Naive thymus-derived CD8-positive, alpha-beta T cell (primary cell): ENCODE data around the gene KIF1A. TPM values are rescaled to one million over a fixed set of nuclear protein-coding genes. Genes with fewer than 3 reads are reported as not detected.

Experiments used
- ATAC-seq, 2 donors: fragments of 150-1000 bp; cut with Tn5 transposase in 1 of 2; sonication (Bioruptor Pico), chemical (Tn5 transposase) in 1 of 2; 1 replicate in 1 of 2; 2 replicates in 1 of 2; pipeline ENCODE4 v1.10.0; 2021; ENCODE audit warnings: mild to moderate bottlenecking in 2 of 2, moderate library complexity in 2 of 2
- POLR2A ChIA-PET: fragments of 350-600 bp; sonication (Branson Sonifier 250); formaldehyde crosslinking; loops from one replicate; lab custom pipeline; 2021; ENCODE audit warnings: antibody characterized with exemption; lab: Charles Lee
- DNase-seq, 10 donors: peaks; one replicate each; pipeline versions ENCODE4 v3.0.0 to v3.0.0-alpha.2; 2020 to 2022
- H3K27ac Mint-ChIP-seq, 10 donors: one replicate each; pipeline ENCODE4 v1.8.0; 2020 to 2022; ENCODE audit warnings: mild to moderate bottlenecking in 10 of 10, mixed read lengths in 10 of 10, moderate library complexity in 4 of 10, inconsistent platforms in 1 of 10
- H3K27me3 Mint-ChIP-seq, 5 donors: one replicate each; pipeline ENCODE4 v1.8.0; 2021 to 2022; ENCODE audit warnings: mixed read lengths in 5 of 5
- H3K36me3 Mint-ChIP-seq, 3 donors: one replicate each; pipeline ENCODE4 v1.8.0; 2020 to 2022; ENCODE audit warnings: mixed read lengths in 3 of 3, mild to moderate bottlenecking in 2 of 3, inconsistent platforms in 1 of 3
- H3K4me1 Mint-ChIP-seq, 4 donors: one replicate each; pipeline ENCODE4 v1.8.0; 2021 to 2022; ENCODE audit warnings: mixed read lengths in 4 of 4
- H3K4me3 Mint-ChIP-seq, 10 donors: one replicate each; pipeline ENCODE4 v1.8.0; 2020 to 2022; ENCODE audit warnings: mild to moderate bottlenecking in 10 of 10, mixed read lengths in 10 of 10, moderate library complexity in 6 of 10, inconsistent platforms in 1 of 10
- H3K9me3 Mint-ChIP-seq, 9 donors: one replicate each; pipeline ENCODE4 v1.8.0; 2020 to 2022; ENCODE audit warnings: mixed read lengths in 9 of 9, mild to moderate bottlenecking in 3 of 9, inconsistent platforms in 1 of 9, moderate library complexity in 1 of 9
- polyA plus RNA-seq, 3 donors: library from polyadenylated mRNA; unstranded; fragments of 300-500 nt; fragmentation: Illumina TruSeq; gene quantifications; one replicate each; pipeline ENCODE4 v1.2.3, GENCODE V29; 2021
- total RNA-seq, 8 experiments: library from RNA in 2 of 8; stranded (reverse) in 2 of 8; gene quantifications; one replicate each; pipeline ENCODE4 v1.2.3 and lab custom pipeline; 2021 to 2026

KIF1A gene
- total and polyA plus RNA-seq, 5 experiments from 2014 or later, result 0.10 TPM; not detected in 4

DNA sequence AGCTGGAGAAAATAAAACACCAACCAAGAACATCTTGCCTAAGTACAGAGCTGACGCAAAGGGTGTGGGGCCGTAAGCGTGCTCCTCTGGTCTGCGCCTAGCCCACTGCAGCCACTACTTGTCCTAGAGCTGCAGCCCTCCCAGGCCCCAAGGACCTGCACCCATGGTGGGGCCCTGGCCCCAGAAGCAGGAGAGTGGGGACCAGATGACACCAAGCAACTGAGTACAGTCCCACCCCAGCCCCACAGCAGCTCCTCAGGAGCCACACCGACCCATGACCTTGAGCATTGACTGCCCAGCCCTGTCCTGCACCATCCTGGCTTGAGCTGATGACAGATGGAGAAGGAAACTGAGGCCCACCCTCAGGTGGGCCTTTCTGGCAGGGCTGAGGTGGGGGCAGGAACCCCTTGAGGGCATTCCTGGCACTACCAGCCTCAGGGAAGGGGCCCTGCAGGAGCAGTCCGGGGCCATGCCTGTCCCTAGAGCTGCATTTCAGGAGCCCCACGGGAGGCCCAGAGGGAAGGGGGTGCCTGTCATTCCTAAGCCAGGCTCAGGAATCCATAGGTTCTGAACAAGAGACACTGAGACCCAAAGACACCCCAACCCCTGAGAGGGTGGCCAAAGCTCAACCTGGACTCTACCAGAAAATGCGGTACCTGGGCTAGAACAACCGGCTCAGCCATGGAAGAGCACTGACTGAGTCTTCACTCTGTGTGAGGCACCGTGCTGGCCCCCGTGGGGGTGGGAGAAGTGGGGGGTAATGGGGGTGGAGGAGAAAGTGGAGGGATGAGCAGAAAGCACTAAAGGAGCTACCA lies 4.9 kb downstream of the KIF1A start:
- H3K9me3 Mint-ChIP-seq, result peaks cover 0 to 18% (median 11%) of the 10 kb centered on the region in 9 donors
- no peak overlapping the region for H3K4me3 Mint-ChIP-seq
- POLR2A ChIA-PET, result no interaction called here
- H3K27ac Mint-ChIP-seq, result no peak overlapping the region
- H3K27me3 Mint-ChIP-seq, result peaks cover 6 to 28% (median 17%) of the 10 kb centered on the region in 5 donors
- H3K4me1 Mint-ChIP-seq, result peaks cover 0 to 5% (median 3%) of the 10 kb centered on the region in 4 donors
- peaks cover 0 to 9% (median 0%) of the 10 kb centered on the region in 3 donors for H3K36me3 Mint-ChIP-seq
- ATAC-seq (no peak), DNase-seq (no peak)

DNA sequence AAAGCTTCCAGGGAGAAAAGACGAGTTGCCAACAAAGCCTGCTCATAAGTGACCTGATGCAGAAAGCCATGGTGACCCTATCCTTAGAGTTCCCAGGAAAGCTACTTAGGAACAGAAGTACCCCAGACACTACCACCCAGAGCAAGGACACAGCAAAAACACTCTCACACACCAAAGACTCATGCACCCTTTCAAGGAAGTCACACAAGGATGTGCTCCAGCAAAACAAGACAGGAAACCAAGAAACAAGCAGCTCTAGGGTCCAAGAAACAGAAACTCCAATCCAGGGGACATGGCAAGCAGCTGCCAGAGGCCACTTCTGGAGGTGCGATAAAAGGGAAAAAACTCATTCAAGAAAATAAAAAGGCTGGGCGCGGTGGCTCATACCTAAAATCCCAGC lies 5.7 kb downstream of the KIF1A start:
- ATAC-seq (no peak), DNase-seq (no peak)
- peaks cover 6 to 28% (median 17%) of the 10 kb centered on the region in 5 donors for H3K27me3 Mint-ChIP-seq
- peaks cover 0 to 18% (median 11%) of the 10 kb centered on the region in 9 donors for H3K9me3 Mint-ChIP-seq
- H3K4me3 Mint-ChIP-seq, result no peak overlapping the region
- no peak overlapping the region for H3K27ac Mint-ChIP-seq
- POLR2A ChIA-PET, result no interaction called here
- peaks cover 0 to 9% (median 0%) of the 10 kb centered on the region in 3 donors for H3K36me3 Mint-ChIP-seq
- H3K4me1 Mint-ChIP-seq, result peaks cover 0 to 5% (median 3%) of the 10 kb centered on the region in 4 donors

DNA sequence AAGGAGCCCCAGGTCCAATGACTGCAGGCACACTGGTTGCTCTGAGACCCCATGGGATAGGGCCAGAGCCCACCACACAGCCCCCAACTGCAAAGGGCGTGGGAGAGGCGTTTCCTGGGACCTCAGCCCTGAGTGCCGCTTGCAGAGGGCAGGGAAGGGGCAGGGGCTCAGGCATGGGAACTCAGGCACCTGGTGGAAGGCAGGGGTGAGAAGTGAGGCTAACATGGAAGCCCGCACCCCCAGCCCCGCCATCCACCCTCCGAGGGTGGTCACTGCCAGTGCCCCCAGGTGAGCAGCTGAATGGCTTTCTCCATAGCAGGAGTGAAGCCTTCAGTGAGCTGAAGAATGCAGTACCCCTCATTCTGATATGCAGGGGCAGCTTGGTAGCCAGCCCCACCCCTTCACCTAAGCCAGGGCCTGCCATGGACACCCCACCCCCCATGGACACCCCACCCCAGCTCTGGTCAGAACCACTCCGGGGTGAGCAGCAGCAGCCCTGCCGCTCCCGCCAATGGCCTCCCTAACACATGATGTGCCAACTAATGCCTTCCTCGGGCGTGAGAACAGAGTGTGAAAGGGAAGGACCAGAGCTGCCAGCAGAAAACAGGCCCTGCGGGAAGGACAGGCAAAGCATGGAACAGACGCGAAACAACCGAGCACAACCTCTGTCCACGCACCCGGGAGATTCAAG lies 6.6 kb downstream of the KIF1A start:
- no peak overlapping the region for H3K4me3 Mint-ChIP-seq
- ATAC-seq (no peak), DNase-seq (no peak)
- H3K4me1 Mint-ChIP-seq, result peaks cover 0 to 3% (median 2%) of the 10 kb centered on the region in 4 donors
- H3K36me3 Mint-ChIP-seq, result peaks cover 0 to 9% (median 0%) of the 10 kb centered on the region in 3 donors
- H3K27me3 Mint-ChIP-seq, result peaks cover 6 to 24% (median 16%) of the 10 kb centered on the region in 5 donors
- no peak overlapping the region for H3K27ac Mint-ChIP-seq
- peaks cover 0 to 18% (median 13%) of the 10 kb centered on the region in 9 donors for H3K9me3 Mint-ChIP-seq
- POLR2A ChIA-PET, result no interaction called here

GRCh38 chr2:240812721-240813120 lies 7.3 kb downstream of the KIF1A start:
- Mint-ChIP-seq H3K27ac (no peak overlapping the region), H3K9me3 (peaks cover 0 to 18% (median 13%) of the 10 kb centered on the region in 9 donors), H3K27me3 (peaks cover 4 to 19% (median 13%) of the 10 kb centered on the region in 5 donors), H3K4me1 (peaks cover 0 to 3% (median 0%) of the 10 kb centered on the region in 4 donors), H3K4me3 (no peak overlapping the region), H3K36me3 (peaks cover 0 to 9% (median 0%) of the 10 kb centered on the region in 3 donors)
- DNase-seq (no peak), ATAC-seq (no peak)
- POLR2A ChIA-PET, result no interaction called here

GRCh38 chr2:240812301-240812680 lies 7.7 kb downstream of the KIF1A start:
- H3K4me3 Mint-ChIP-seq, result no peak overlapping the region
- no peak overlapping the region for H3K27ac Mint-ChIP-seq
- no peak for DNase-seq
- peaks cover 4 to 19% (median 12%) of the 10 kb centered on the region in 5 donors for H3K27me3 Mint-ChIP-seq
- POLR2A ChIA-PET, result no interaction called here
- ATAC-seq, result no peak
- peaks cover 0 to 9% (median 0%) of the 10 kb centered on the region in 3 donors for H3K36me3 Mint-ChIP-seq
- H3K4me1 Mint-ChIP-seq, result peaks cover 0 to 3% (median 0%) of the 10 kb centered on the region in 4 donors
- peaks cover 0 to 18% (median 13%) of the 10 kb centered on the region in 9 donors for H3K9me3 Mint-ChIP-seq

- POLR2A ChIA-PET, result no interaction called here
- Mint-ChIP-seq H3K9me3 (peaks cover 0 to 20% (median 13%) of the 10 kb centered on the region in 9 donors), H3K36me3 (peaks cover 0 to 9% (median 0%) of the 10 kb centered on the region in 3 donors), H3K27ac (peak overlapping the region in 2 of 10 donors; percentile 38 to 51), H3K4me3 (no peak overlapping the region), H3K4me1 (peaks cover 0 to 3% (median 0%) of the 10 kb centered on the region in 4 donors), H3K27me3 (peaks cover 4 to 21% (median 12%) of the 10 kb centered on the region in 5 donors)
- DNase-seq (no peak), ATAC-seq (no peak)
Observed at GRCh38 chr2:240811346-240812300, 8.4 kb downstream of the KIF1A start.

DNA sequence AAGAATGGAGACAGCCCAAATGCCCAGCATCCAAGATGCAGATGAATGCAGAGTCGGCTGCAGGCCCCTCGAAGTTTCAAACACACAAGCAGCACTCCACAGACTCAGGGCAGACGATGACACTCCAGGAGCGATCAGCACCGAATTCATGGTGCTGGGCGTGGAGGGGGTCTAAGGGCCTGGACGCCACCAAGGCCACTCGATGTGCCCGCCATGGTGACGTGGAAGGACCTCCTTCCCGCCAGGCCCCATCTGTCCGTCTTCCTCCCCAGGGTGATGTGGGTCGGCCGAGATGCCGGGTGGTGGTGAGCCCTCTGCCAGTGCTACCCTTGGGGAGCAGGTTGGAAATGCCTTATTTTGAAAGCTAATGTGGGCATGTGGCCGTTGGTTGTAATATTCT lies 9.4 kb downstream of the KIF1A start:
- POLR2A ChIA-PET, result no interaction called here
- DNase-seq, result no peak
- peaks cover 0 to 30% (median 13%) of the 10 kb centered on the region in 9 donors for H3K9me3 Mint-ChIP-seq
- H3K4me1 Mint-ChIP-seq, result peaks cover 0 to 2% (median 0%) of the 10 kb centered on the region in 4 donors
- no peak for ATAC-seq
- H3K36me3 Mint-ChIP-seq, result peaks cover 0 to 9% (median 0%) of the 10 kb centered on the region in 3 donors
- H3K27ac Mint-ChIP-seq, result no peak overlapping the region
- H3K27me3 Mint-ChIP-seq, result peaks cover 2 to 20% (median 4%) of the 10 kb centered on the region in 5 donors
- no peak overlapping the region for H3K4me3 Mint-ChIP-seq

- DNase-seq (no peak), ATAC-seq (no peak)
- no peak overlapping the region for H3K4me3 Mint-ChIP-seq
- H3K27ac Mint-ChIP-seq, result no peak overlapping the region
- peaks cover 0 to 2% (median 0%) of the 10 kb centered on the region in 4 donors for H3K4me1 Mint-ChIP-seq
- POLR2A ChIA-PET, result no interaction called here
- peaks cover 0 to 20% (median 4%) of the 10 kb centered on the region in 5 donors for H3K27me3 Mint-ChIP-seq
- peaks cover 0 to 30% (median 13%) of the 10 kb centered on the region in 9 donors for H3K9me3 Mint-ChIP-seq
- peaks cover 0 to 9% (median 0%) of the 10 kb centered on the region in 3 donors for H3K36me3 Mint-ChIP-seq
Observed at GRCh38 chr2:240810199-240810598, 9.8 kb downstream of the KIF1A start.

DNA sequence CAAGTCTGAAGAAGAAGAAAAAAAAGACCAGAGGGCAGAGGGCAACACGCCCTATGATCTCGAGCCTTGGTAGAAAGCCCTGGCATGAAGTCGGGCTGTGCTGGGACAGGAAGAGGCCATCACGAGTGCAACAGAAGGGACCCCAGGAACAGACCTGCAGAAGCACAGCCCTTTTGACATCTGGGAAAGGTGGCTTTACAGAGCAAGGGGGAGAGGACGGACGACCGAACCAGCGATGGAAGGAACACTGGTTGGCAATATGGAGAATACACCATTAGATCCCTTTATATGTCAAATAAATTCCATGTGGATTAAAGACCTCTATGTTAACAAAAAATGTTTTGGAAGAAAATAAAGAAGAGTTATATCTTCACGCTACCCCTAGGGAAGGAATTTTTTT lies 10.7 kb downstream of the KIF1A start:
- Mint-ChIP-seq H3K27ac (peak overlapping the region in 2 of 10 donors; percentile 20 to 43), H3K4me1 (peaks cover 0 to 2% (median 0%) of the 10 kb centered on the region in 4 donors), H3K4me3 (no peak overlapping the region), H3K27me3 (peaks cover 5 to 21% (median 7%) of the 10 kb centered on the region in 5 donors), H3K9me3 (peaks cover 0 to 33% (median 9%) of the 10 kb centered on the region in 9 donors), H3K36me3 (peaks cover 0 to 7% (median 0%) of the 10 kb centered on the region in 3 donors)
- POLR2A ChIA-PET, result no interaction called here
- DNase-seq, result no peak
- no peak for ATAC-seq

DNA sequence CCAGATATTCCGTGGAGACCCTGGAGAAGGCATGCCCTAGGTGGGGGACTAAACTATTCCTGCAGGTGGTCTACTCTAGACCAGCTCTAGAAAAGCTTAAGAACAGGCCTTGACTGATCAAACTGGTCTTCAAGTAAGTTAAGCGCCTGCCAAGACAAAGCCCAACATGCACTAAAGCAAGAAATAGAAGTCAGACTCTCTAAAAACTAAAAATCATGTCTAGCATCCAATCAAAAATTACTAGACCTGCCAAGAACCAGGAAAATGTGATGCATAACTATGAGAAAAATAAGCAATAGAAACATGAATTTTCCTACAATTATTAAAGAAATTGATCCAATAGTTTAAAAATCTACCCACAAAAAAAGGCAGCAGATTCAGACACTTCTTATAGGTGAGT lies 13.6 kb downstream of the KIF1A start:
- Mint-ChIP-seq H3K36me3 (no peaks in the 10 kb centered on the region), H3K27ac (no peak overlapping the region), H3K27me3 (peaks cover 3 to 26% (median 9%) of the 10 kb centered on the region in 5 donors), H3K9me3 (peaks cover 0 to 24% (median 2%) of the 10 kb centered on the region in 9 donors), H3K4me3 (no peak overlapping the region), H3K4me1 (no peaks in the 10 kb centered on the region)
- POLR2A ChIA-PET, result no interaction called here
- ATAC-seq (no peak), DNase-seq (no peak)

DNA sequence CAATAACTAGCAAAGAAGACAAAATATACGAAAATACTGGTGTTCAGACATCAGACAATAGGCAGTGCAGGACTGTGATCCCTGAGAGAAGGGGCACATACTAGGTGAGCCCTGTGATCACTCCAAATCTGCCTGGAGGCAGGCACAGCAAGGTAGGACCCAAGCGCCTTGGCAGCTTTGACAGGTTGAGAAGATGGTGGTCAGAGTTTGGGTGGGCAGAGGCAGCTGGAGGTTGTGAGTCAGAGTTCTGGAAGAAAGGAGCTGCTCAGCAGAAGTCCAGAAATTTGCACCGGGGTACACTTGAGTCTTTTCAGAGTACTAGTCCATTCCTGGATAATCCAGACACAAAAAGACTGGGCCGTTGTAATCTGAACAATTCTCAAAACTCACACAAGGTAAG lies 14.0 kb downstream of the KIF1A start:
- no peak overlapping the region for H3K27ac Mint-ChIP-seq
- ATAC-seq (no peak), DNase-seq (no peak)
- H3K9me3 Mint-ChIP-seq, result peaks cover 0 to 21% (median 2%) of the 10 kb centered on the region in 9 donors
- no peak overlapping the region for H3K4me3 Mint-ChIP-seq
- H3K27me3 Mint-ChIP-seq, result peaks cover 3 to 28% (median 9%) of the 10 kb centered on the region in 5 donors
- no peaks in the 10 kb centered on the region for H3K4me1 Mint-ChIP-seq
- H3K36me3 Mint-ChIP-seq, result no peaks in the 10 kb centered on the region
- POLR2A ChIA-PET, result no interaction called here

- POLR2A ChIA-PET, result no interaction called here
- no peak for ATAC-seq
- H3K36me3 Mint-ChIP-seq, result no peaks in the 10 kb centered on the region
- no peak overlapping the region for H3K4me3 Mint-ChIP-seq
- peaks cover 0 to 21% (median 0%) of the 10 kb centered on the region in 9 donors for H3K9me3 Mint-ChIP-seq
- H3K27me3 Mint-ChIP-seq, result peaks cover 9 to 47% (median 24%) of the 10 kb centered on the region in 5 donors
- H3K4me1 Mint-ChIP-seq, result no peaks in the 10 kb centered on the region
- no peak for DNase-seq
- H3K27ac Mint-ChIP-seq, result no peak overlapping the region
Observed at GRCh38 chr2:240803191-240803590, 16.8 kb downstream of the KIF1A start.
